SH-SY5Y (cell line): ENCODE measurements around the gene TEX11.

Source experiments
- GATA2 ChIP-seq: IDR thresholded peaks from 2 replicates; pipeline ENCODE4 v1.6.1; 2011; ENCODE audit warnings: mild to moderate bottlenecking, low read depth, low read length
- GATA3 ChIP-seq: IDR thresholded peaks from 2 replicates; pipeline ENCODE4 v1.6.1; 2011; ENCODE audit warnings: low read depth, mild to moderate bottlenecking, low read length, moderate library complexity

DNA sequence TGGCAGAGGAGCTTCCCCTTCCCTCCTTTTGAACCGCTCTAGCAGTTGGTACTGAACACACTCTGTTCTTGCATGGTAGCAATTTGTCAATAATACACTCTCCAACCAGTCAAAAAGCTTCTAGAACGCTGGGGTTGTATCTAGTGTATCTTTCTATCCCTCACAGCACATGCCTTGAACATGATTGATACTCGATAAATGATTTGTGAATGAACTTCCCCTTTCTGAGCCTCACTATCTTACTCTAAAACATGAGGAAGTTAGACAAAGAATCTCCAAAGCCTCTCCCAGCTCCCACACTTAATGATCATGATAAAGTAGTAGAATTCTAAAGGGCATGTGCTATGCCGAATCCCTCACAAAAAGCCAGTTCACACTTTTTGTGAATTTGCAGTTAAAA, 399.4 kb downstream of the TEX11 start:
- TF ChIP-seq GATA3 (no peak), GATA2 (no peak)
